ELR (cell line): ENCODE data around the gene FARP1.

Experiments
- DNase-seq: peaks from one replicate; pipeline ENCODE4 v3.0.0-alpha.2; 2015; ENCODE audit warnings: low read depth

The FARP1 gene

GRCh38 chr13:98310485-98311199 lies 167.7 kb downstream of the FARP1 start:
- no peak for DNase-seq

DNA sequence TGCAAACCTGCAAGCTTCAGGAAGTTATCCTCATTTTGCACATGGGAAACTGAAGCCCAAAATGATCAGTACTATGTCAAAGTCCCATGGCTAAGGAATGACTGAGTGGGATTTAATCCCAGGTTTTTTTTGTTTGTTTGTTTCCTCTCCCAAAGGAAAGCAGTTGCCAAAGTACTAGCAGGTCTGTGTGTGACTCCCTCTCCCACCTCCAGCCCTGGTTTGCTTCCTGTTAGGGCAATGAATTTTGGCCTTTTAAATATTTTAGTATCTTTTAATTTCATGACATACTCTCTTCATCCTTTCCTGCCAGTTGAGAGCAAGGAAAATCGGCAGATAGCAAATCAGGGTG lies 168.3 kb downstream of the FARP1 start:
- DNase-seq: no peak

DNA sequence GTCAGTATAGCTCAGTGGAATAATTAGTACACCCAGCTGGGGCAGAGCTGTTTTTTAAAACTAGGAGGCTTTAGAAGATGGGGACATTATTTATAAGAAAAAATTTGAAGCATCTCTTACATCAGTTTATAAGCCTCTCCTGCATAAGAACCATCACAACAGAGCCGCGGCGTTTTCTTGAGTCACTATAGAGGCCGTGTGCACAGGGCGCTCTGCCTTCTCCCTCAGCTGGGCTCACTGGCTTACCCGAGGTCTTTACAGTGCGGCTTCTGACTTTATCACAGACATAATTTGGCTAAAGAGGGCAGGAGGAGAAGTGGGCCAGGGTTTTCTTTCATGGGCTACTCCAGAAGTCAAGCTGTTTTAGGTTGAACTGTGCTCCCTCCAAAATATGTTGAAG lies 169.7 kb downstream of the FARP1 start:
- no peak for DNase-seq

DNA sequence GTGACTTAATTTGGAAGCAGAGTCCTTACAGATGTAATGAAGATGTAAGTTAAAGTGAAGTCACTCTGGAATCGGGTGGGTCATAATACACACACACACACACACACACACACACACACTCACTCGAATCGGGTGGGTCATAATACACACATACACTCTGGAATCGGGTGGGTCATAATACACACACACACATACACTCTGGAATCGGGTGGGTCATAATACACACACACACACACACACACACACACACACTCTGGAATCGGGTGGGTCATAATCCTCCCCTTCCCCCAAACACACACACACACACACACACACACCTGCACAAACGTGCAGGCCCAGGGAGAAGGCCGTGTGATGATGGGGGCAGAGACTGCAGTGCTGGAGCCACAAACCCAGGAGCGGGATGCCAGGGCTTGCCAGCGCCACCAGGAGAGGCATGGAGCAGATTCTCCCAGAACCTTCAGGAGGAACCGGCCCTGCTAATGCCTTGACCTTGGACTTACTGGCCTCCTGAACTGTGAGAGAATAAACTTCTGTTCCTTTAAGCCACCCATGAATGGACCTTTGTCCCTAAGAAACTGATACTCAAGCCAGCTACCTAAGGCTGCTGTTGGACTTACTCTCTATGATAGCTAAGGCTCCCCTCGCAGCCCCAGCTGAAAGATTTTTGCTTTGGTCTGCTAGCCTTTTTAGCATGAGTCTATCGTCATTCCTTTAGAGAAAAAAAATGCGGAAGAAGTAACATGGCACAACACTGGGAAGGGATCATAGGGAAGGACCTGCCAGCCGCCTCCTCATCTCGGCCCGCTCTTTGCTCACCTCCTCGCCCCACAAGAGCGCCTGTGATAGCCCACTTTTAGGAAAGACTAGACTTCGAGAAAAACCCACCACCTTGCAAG lies 170.4 kb downstream of the FARP1 start:
- no peak for DNase-seq

DNA sequence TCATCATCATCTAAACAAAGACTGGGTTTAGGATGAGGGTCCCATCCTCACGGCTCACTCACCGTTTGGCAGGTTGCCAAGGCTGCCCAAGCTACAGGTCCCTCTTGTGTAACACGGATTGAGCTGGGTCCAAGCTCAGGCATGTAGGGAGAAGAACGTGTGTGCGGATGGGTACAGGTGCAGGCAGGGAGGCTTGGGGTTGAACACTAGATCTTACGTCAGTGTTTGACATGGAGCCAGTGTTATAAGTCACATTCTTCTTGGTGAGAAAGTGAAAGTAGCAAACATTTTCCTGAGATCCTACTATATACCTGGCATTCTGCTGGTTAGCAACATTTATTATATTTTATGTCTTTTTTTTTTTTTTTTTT lies 171.0 kb downstream of the FARP1 start:
- no peak for DNase-seq

- DNase-seq: no peak
These were observed 172.6 kb downstream of the FARP1 start for GRCh38 chr13:98315466-98315865.

DNA sequence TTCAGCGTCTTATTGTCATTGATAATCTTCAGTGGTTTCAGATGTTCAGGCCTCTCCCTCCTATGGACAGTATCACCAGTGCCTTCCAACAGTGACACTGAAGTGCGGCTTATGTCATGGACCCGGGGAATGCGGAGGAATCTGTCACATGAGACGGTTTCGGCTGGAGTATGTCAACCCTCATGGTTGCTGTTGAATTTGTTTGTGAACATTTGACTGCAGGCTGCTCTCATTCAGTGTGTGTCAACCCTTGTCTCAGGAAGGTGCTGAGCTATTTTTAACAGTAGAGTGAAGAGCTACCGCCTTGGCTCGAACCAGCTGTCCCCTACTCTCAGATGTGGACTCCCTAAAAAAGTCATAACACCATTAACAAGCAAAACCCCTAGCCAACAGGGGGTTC lies 173.0 kb downstream of the FARP1 start:
- DNase-seq: no peak

- no peak for DNase-seq
These were observed 174.8 kb downstream of the FARP1 start for GRCh38 chr13:98317573-98318171.

- no peak for DNase-seq
These were observed 175.5 kb downstream of the FARP1 start for GRCh38 chr13:98318263-98318878.

DNA sequence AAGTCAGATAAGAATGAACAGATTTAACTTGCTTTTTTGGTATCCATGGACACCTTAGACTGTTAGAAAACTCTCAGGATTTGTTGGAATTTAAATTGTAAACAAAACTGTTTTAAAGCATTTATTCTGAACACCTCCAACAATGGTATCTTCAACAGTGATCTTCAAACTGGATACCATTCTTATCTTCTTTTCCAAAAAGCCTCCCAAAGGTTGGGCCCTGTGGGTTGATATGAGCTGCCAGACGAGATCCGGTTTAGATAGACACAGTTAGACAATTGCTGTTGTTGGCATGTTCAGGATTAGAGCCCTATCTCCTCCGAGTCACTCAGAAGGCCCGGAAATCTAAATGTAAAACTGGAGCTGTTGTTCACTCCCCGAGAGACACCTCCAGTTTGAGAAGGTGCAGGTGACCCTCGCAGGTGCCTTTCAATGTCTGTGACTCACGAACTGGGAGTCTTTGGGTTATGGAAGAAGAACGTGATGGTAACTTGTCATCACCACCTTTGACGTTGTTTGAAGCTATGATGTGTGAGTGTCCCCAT lies 177.7 kb downstream of the FARP1 start:
- no peak for DNase-seq

GRCh38 chr13:98321395-98321794 lies 178.5 kb downstream of the FARP1 start:
- no peak for DNase-seq

GRCh38 chr13:98322091-98322718 lies 179.3 kb downstream of the FARP1 start:
- DNase-seq: no peak

DNA sequence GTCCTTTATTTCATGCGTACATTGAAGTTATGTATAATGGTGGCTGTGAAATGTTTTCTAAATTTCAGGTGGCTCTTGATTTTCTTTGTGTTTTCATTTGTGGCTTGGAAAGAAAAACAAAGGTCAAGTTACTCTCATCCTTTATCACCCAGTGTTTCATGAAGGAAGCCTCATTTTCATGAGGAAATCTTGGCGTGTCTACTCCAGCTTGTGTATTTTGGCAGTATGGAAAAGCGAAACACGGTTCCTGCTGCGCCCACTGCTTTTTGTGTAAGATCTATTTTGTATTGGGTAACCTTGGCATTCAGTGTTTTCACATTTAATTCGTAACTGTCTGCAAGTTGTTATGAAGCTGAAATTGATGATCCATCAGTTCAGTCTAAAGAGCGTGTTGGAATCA lies 181.2 kb downstream of the FARP1 start:
- DNase-seq: no peak

DNA sequence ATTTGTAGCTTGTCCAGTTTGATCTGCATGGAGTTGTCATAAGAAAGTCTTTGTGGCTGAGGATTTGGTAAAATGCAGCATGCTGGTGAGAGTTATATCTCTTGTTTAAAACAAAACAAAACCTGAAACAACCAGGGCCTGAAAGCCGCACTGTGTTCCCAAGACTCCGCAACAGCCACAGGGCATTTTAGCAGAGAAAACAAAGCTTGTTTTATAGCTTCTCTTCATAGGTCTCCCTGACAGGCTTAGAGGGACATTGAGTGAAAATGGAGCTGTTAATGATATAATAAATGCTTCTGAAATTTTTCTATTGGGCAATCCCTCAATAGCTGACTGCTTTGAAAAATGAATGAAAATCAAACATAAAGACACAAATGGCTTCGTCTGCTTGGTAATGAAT lies 182.8 kb downstream of the FARP1 start:
- DNase-seq: no peak

DNA sequence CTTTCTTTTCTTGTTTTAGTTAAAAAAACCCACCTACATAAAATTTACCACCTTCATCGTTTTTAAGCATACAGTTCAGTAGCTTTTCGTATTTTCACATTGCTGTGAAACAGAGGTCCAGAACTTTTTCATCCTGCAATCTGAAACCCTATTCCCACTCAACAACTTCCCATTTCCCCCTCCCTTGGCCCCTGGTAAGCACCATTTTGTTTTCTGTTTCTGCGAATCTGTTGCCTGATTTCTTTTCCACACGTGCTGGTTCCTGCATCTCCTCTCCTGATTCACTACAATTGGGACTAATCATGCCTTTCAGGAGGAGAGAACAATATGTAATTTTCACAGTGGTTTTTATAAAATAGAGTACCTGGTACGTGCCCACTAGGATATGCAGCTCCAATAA lies 183.4 kb downstream of the FARP1 start:
- DNase-seq: no peak

GRCh38 chr13:98327371-98328270 lies 184.7 kb downstream of the FARP1 start:
- no peak for DNase-seq

DNA sequence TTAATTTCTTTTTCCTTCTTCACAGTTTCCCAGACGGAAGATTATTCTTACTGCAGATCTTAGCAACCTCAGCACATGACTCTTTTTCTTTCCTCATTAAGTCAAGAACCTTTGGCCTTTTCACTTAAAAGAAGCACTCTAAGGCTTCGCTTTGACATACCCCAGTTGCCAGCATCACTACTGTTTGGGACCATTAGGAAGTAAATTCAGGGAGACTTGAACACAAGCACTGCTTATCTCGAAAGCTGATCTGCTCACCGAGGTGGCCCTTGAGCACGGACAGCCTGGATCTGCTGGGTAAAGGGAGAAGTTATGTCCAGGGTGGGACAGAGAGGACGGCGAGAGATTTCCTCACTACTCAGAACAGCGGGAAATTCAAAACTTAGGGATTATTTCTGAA lies 185.6 kb downstream of the FARP1 start:
- no peak for DNase-seq

DNA sequence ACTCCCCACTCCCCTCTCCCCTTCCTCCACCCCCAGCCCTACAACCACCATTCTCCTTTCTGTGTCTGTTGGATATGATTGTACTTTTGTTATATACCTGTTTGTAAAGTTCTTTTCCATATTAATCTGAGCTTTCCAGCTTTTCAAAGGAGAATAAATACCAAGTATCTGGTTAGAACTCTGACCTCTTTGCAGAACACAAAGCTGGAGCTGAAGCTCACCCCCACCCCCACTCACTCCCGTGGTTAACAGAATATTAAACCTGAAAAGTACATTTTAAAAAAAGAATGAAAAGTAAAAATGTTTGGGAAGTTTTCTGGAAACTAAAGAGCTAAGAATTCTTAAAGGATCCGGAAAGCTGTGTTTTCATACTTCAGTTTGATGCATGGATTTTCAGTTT lies 189.3 kb downstream of the FARP1 start:
- no peak for DNase-seq

DNA sequence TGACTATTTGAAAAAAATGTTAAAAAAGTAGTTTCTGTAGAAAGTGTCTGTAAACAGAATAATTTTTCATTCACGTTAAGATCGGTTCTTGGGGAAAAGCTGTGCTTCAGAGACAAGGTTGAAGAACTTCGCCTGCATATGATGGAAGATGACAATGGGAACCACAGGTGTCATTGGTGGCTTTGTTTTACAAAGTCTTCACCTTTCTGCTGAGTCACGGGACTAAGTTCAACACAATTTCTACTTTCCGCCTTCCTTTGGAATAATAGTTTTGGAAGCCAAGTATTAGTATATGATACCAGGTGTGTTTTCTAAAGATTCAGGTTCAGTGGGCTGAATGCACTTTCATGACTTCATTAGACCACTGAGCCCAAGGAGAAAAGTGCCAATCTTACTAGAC lies 189.8 kb downstream of the FARP1 start:
- no peak for DNase-seq

GRCh38 chr13:98333486-98333885 lies 190.6 kb downstream of the FARP1 start:
- DNase-seq: no peak

- DNase-seq: no peak
These were observed 191.8 kb downstream of the FARP1 start for GRCh38 chr13:98334620-98335205.
